Measurements from ENCODE around the gene ZNF408. TPM values are rescaled to one million over a fixed set of nuclear protein-coding genes. Genes with fewer than 3 reads are reported as not detected.

The ZNF408 gene
- total RNA-seq, 2 experiments from 2014 or later, result 13.8 to 15.2 TPM

GRCh38 chr11:46681814-46682213, 19.0 kb upstream of the ZNF408 start:
- ChIA-PET POLR2A (no interaction called here), CTCF (ENCODE audit: unreplicated experiment) (no interaction called here)
- Histone ChIP-seq H3K79me2 (ENCODE audit: insufficient read depth, low read depth, low read length) (no peaks in the 10 kb centered on the region), H3K9me3 (ENCODE audit: low read length) (no peaks in the 10 kb centered on the region), H3K9me2 (ENCODE audit: insufficient read depth, low read length) (no peaks in the 10 kb centered on the region), H2AFZ (ENCODE audit: low read length) (no peak overlapping the region), H4K20me1 (ENCODE audit: insufficient read depth, low read length) (no peaks in the 10 kb centered on the region), H3K27ac (ENCODE audit: low read depth, low read length, poor library complexity, severe bottlenecking) (no peak overlapping the region), H3K4me1 (ENCODE audit: insufficient read depth, low read length, poor library complexity, severe bottlenecking) (peaks cover 3% of the 10 kb centered on the region), H3K36me3 (ENCODE audit: insufficient read depth, low read length) (peaks cover 33% of the 10 kb centered on the region), H3K4me3 (ENCODE audit: low read depth, low read length, poor library complexity, severe bottlenecking) (no peak overlapping the region), H3K4me2 (ENCODE audit: low read length) (no peak overlapping the region)
- no TSS peak for BruUV-seq (replicated peaks)
- TF ChIP-seq EZH2phosphoT487 (IDR thresholded peaks at IDR 0.05; ENCODE audit: borderline replicate concordance, low read depth, low read length) (no peak), CTCF (conservative IDR thresholded peaks at IDR 0.05; ENCODE audit: low read length) (no peak)
- intact Hi-C loops (cut with micrococcal nuclease; ENCODE audit: unreplicated experiment), result no loop called here
- no peak for DNase-seq (ENCODE audit: low spot score)

DNA sequence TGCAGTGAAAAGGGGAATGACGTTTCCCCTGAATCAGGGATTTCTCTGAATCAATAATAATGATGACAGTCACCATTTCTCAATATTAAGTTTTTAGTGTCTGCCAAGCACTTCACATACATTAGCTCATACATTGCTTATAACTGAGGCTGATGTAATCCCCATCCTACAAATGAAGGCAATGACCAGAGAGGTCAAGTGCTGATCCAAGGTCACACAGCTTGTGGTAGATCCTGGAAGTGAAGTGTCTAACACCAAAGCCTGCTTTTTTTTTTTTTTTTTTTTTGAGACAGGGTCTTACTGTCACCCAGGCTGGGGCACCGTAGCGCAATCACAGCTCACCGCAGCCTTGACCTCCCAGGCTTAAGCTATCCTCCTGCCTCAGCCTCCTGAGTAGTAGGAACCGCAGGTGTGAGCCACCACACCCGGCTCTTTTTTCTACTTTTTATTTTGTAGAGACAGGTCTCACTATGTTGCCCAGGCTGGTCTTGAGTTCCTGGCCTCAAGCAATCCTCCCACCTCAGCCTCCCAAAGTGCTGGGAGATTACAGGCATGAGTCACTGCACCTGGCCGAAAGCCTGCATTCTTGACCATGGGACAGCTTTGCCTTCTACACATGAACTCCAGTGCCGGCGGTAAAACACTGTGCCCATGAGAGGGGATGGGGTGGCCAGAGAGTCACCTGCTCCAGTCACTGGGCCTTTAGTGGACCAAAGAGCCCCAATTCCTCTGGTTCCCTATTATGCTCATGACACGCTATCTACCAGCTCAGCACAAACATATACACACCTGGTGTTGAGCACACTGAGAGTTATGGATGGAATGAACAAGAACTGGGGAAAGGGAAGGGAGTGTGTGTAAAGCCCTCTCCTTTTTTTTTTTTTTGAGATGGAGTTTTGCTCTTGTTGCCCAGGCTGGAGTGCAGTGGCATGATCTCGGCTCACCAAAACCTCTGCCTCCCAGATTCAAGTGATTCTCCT, 17.8 kb upstream of the ZNF408 start:
- TF ChIP-seq EZH2phosphoT487 (IDR thresholded peaks at IDR 0.05; ENCODE audit: borderline replicate concordance, low read depth, low read length) (no peak), CTCF (conservative IDR thresholded peaks at IDR 0.05; ENCODE audit: low read length) (no peak)
- ChIA-PET CTCF (ENCODE audit: unreplicated experiment) (no interaction called here), POLR2A (interaction anchor here (0.7 to 1.3 kb wide), 3 partner anchors 12 to 66 kb away, joined by 4 to 11 read pairs (median 5); partner anchors contain the start of genes ARHGAP1 and HARBI1)
- Histone ChIP-seq H3K79me2 (ENCODE audit: insufficient read depth, low read depth, low read length) (no peaks in the 10 kb centered on the region), H3K4me3 (ENCODE audit: low read depth, low read length, poor library complexity, severe bottlenecking) (no peak overlapping the region), H3K4me2 (ENCODE audit: low read length) (no peak overlapping the region), H2AFZ (ENCODE audit: low read length) (no peak overlapping the region), H3K27ac (ENCODE audit: low read depth, low read length, poor library complexity, severe bottlenecking) (no peak overlapping the region), H4K20me1 (ENCODE audit: insufficient read depth, low read length) (no peaks in the 10 kb centered on the region), H3K9me2 (ENCODE audit: insufficient read depth, low read length) (no peaks in the 10 kb centered on the region), H3K36me3 (ENCODE audit: insufficient read depth, low read length) (peaks cover 38% of the 10 kb centered on the region), H3K9me3 (ENCODE audit: low read length) (no peaks in the 10 kb centered on the region), H3K4me1 (ENCODE audit: insufficient read depth, low read length, poor library complexity, severe bottlenecking) (no peaks in the 10 kb centered on the region)
- intact Hi-C loops (cut with micrococcal nuclease; ENCODE audit: unreplicated experiment), result no loop called here
- BruUV-seq (replicated peaks), result no TSS peak
- DNase-seq (ENCODE audit: low spot score), result no peak

GRCh38 chr11:46684367-46684766, 16.5 kb upstream of the ZNF408 start:
- TSS peak; percentile 43 for BruUV-seq (replicated peaks)
- POLR2A ChIA-PET, result interaction anchor here (0.7 to 1.3 kb wide), 2 partner anchors 14 to 17 kb away, joined by 5 read pairs; partner anchors contain the start of gene ZNF408
- no peaks in the 10 kb centered on the region for H3K79me2 ChIP-seq (ENCODE audit: insufficient read depth, low read depth, low read length)

More at GRCh38 chr11:46684367-46684766, 16.5 kb upstream of the ZNF408 start:
- CTCF ChIA-PET (ENCODE audit: unreplicated experiment), result no interaction called here
- no peak for TF ChIP-seq EZH2phosphoT487 (IDR thresholded peaks at IDR 0.05; ENCODE audit: borderline replicate concordance, low read depth, low read length)
- no peak for TF ChIP-seq CTCF (conservative IDR thresholded peaks at IDR 0.05; ENCODE audit: low read length)
- H2AFZ ChIP-seq (ENCODE audit: low read length), result no peak overlapping the region
- H3K9me2 ChIP-seq (ENCODE audit: insufficient read depth, low read length), result no peaks in the 10 kb centered on the region
- no peak overlapping the region for H3K4me3 ChIP-seq (ENCODE audit: low read depth, low read length, poor library complexity, severe bottlenecking)
- H3K36me3 ChIP-seq (ENCODE audit: insufficient read depth, low read length), result peaks cover 30% of the 10 kb centered on the region
- DNase-seq (ENCODE audit: low spot score), result no peak
- no peak overlapping the region for H3K27ac ChIP-seq (ENCODE audit: low read depth, low read length, poor library complexity, severe bottlenecking)
- no peak overlapping the region for H3K4me2 ChIP-seq (ENCODE audit: low read length)
- H3K4me1 ChIP-seq (ENCODE audit: insufficient read depth, low read length, poor library complexity, severe bottlenecking), result no peaks in the 10 kb centered on the region
- no peaks in the 10 kb centered on the region for H4K20me1 ChIP-seq (ENCODE audit: insufficient read depth, low read length)
- intact Hi-C loops (cut with micrococcal nuclease; ENCODE audit: unreplicated experiment), result no loop called here
- H3K9me3 ChIP-seq (ENCODE audit: low read length), result no peaks in the 10 kb centered on the region

Measured in OCI-LY7 (cell line).